ENCODE results near the gene MPZ. TPM values are rescaled to one million over a fixed set of nuclear protein-coding genes. Genes with fewer than 3 reads are reported as not detected.
"Not testable (repeated sequence)": the region's sequence is repeated elsewhere in the genome, so short reads cannot be mapped to it uniquely, and the experiment has no call there.

MPZ gene
- 1 to 10 TPM; 4.4 to 6.6 TPM for total RNA-seq

DNA sequence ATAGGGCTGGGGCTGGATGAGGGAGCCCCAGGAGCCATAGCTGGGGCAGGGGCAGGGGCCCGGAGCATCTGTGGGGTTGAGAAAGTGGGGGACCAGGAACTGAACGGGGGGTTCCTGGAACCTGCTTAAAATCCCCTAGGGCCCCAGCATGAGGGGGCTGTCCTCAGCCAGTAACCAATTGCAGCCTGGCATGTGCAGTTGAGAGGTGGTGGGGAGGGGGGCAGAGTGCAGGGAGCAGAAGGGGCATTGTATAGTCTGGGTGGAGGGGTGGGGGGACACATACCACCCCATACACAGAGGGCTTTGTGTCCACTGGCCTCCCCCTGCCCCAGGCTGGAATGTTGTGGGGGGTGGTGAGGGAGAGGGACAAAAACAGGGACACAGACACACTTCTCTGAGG lies at the start of gene MPZ:
MPZ (minus strand) TSS at position 101 of the 400 bp plus-strand sequence; CDS start at position 38, 63 bp downstream.
- no peaks in the 10 kb centered on the region for H3K27me3 Mint-ChIP-seq
- peaks cover 30 to 33% of the 10 kb centered on the region in 2 donors for H3K4me1 Mint-ChIP-seq (ENCODE audit: low read depth in 2 of 2)
- no peak within 1 kb of the TSS for H3K4me3 Mint-ChIP-seq
- no peaks in the 10 kb centered on the region for H3K9me3 Mint-ChIP-seq
- no peak within 1 kb of the TSS for H3K27ac Mint-ChIP-seq
- ATAC-seq = no peak
- no peaks in the 10 kb centered on the region for H3K36me3 Mint-ChIP-seq
- no peak for DNase-seq (ENCODE audit: low spot score)

DNA sequence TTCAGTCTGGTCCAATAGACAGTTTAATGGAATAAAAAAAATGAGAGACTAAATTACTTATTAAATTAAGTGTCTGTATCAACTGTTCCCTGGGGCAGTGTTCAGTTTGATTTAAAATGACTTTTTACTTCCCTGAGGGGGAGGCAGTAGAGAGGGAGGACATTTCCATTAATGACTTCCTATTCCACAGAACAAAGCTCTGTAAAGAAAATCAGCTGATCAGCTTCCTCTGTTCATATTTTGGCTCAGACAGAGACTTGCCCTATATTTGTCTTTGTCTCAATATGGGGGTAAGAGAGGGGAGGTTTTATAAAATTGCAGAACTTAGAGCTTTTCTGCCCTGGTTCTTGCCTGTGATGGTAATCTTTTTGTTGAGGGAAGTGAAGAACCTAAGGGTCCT lies 49.5 kb upstream of the MPZ start:
- Mint-ChIP-seq H3K4me1 (ENCODE audit: low read depth in 2 of 2) (peaks cover 7 to 9% of the 10 kb centered on the region in 2 donors), H3K4me3 (no peak overlapping the region), H3K36me3 (peaks cover 2% of the 10 kb centered on the region), H3K27ac (peak overlapping the region; percentile 30 to 76), H3K9me3 (no peaks in the 10 kb centered on the region), H3K27me3 (no peaks in the 10 kb centered on the region)
- ATAC-seq = no peak
- DNase-seq (ENCODE audit: low spot score) = no peak

DNA sequence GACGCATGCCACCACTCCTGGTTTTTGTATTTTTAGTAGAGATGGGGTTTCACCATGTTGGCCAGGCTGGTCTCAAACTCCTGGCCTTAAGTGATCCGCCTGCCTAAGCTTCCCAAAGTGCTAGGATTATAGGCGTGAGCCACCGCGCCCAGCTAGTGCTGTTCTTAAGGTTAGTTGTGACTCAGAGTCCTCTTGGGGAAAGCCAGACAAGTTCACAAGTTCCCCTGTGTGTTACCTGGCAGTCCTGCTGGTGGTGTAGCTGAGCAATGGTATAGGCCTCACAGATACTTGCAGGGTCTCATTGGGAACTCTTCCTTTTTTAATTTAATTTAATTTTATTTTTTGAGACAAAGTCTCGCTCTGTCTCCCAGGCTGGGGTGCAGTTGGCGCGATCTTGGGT lies 47.3 kb upstream of the MPZ start:
- H3K27me3 Mint-ChIP-seq = no peaks in the 10 kb centered on the region
- H3K4me3 Mint-ChIP-seq = no peak overlapping the region
- H3K36me3 Mint-ChIP-seq = no peaks in the 10 kb centered on the region
- no peak overlapping the region for H3K27ac Mint-ChIP-seq
- H3K4me1 Mint-ChIP-seq (ENCODE audit: low read depth in 2 of 2) = peaks cover 7 to 9% of the 10 kb centered on the region in 2 donors
- no peaks in the 10 kb centered on the region for H3K9me3 Mint-ChIP-seq
- no peak for ATAC-seq
- DNase-seq (ENCODE audit: low spot score) = no peak

DNA sequence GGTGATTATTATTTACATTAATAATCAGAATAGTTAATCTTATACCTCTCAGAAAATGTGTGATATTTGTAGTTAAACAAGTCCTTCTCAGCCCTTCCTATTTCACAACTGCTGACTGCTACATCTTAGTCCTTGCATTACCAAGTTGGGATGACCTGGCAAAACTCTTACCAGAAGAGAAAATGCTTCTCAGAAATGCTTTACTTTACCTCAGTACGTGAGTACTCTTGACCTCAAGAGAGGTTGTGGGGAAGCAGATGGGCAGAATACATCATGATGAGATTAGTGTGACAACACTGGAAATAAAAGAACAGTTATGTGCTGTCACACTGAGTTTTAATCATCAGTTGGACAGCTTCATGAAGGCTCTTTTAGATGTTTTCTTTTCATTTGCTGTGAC lies 41.7 kb upstream of the MPZ start:
- H3K36me3 Mint-ChIP-seq = no peaks in the 10 kb centered on the region
- peak overlapping the region; percentile 89 to 93 for H3K27ac Mint-ChIP-seq
- ATAC-seq (peak; percentile 93 to 96), DNase-seq (ENCODE audit: low spot score) (no peak)
- H3K9me3 Mint-ChIP-seq = no peaks in the 10 kb centered on the region
- peaks cover 0 to 12% of the 10 kb centered on the region in 2 donors for H3K4me1 Mint-ChIP-seq (ENCODE audit: low read depth in 2 of 2)
- H3K4me3 Mint-ChIP-seq = peak overlapping the region; percentile 23
- no peaks in the 10 kb centered on the region for H3K27me3 Mint-ChIP-seq

DNA sequence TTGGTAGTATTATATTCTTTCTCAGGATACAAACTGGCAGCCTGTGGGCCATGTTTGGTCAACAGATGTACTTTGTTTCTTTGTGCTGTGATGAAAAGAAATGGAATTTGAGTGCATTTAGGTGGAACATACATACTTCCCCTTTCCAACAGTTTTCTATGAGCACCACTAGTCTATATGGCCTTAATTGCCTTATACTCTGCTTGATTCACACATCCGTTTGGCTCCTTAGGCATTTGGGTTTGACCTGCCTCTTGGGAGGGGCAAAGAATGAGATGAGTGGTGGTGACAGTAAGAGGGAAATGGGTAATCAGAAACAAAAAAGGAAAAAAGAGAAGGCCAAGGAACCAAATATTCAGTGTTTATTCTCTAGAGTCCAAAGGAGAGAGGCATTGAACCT lies 40.9 kb upstream of the MPZ start:
- no peaks in the 10 kb centered on the region for H3K27me3 Mint-ChIP-seq
- H3K4me3 Mint-ChIP-seq = peak overlapping the region; percentile 23
- ATAC-seq = no peak
- no peaks in the 10 kb centered on the region for H3K9me3 Mint-ChIP-seq
- no peaks in the 10 kb centered on the region for H3K36me3 Mint-ChIP-seq
- DNase-seq (ENCODE audit: low spot score) = no peak
- peak overlapping the region; percentile 89 to 93 for H3K27ac Mint-ChIP-seq
- peaks cover 0 to 12% of the 10 kb centered on the region in 2 donors for H3K4me1 Mint-ChIP-seq (ENCODE audit: low read depth in 2 of 2)

DNA sequence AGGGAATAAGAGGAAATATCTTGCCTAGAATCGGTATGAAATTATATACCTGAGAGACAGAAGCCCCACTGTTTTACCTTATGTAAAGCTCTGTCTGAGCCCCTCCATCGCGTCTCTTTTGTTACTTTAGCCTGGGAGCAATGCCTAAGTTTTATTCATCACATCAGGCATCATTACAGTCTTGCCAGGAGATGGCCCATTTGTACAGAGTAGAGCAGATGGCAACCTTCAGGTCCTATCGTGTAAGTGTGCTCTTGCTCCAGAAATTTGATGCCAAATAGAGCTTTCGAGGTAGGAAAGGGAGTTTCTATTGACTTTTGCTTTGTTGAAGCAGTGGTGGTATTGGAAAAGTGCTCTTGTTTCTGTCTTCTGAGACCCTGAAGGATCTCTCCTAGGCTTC lies 33.1 kb upstream of the MPZ start:
- H3K4me3 Mint-ChIP-seq = no peak overlapping the region
- no peak for ATAC-seq
- DNase-seq (ENCODE audit: low spot score) = no peak
- H3K27me3 Mint-ChIP-seq = no peaks in the 10 kb centered on the region
- peaks cover 16% of the 10 kb centered on the region for H3K36me3 Mint-ChIP-seq
- H3K27ac Mint-ChIP-seq = no peak overlapping the region
- no peaks in the 10 kb centered on the region for H3K9me3 Mint-ChIP-seq
- peaks cover 0 to 6% of the 10 kb centered on the region in 2 donors for H3K4me1 Mint-ChIP-seq (ENCODE audit: low read depth in 2 of 2)

DNA sequence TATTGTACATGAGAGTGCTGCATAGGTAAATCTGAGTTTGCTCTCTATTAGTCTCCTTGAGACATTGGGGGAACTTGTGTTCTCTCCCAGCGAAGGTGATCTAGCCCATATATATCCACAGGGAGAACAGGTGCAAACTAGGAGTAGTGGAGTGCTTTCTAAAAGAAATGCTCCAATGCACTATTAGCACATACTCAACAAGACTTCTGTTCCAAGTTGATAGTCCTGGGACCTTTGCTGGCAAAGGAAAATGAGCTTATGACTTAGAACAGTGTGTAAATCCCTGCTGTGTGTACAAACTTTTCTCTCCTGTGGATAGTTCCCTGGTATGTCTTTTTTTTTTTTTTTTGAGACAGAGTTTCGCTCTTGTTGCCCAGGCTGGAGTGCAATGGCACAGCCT lies 32.4 kb upstream of the MPZ start:
- ATAC-seq = no peak
- H3K36me3 Mint-ChIP-seq = peaks cover 16% of the 10 kb centered on the region
- H3K27me3 Mint-ChIP-seq = no peaks in the 10 kb centered on the region
- H3K4me3 Mint-ChIP-seq = no peak overlapping the region
- no peak overlapping the region for H3K27ac Mint-ChIP-seq
- no peak for DNase-seq (ENCODE audit: low spot score)
- no peaks in the 10 kb centered on the region for H3K9me3 Mint-ChIP-seq
- H3K4me1 Mint-ChIP-seq (ENCODE audit: low read depth in 2 of 2) = peaks cover 0 to 10% of the 10 kb centered on the region in 2 donors

DNA sequence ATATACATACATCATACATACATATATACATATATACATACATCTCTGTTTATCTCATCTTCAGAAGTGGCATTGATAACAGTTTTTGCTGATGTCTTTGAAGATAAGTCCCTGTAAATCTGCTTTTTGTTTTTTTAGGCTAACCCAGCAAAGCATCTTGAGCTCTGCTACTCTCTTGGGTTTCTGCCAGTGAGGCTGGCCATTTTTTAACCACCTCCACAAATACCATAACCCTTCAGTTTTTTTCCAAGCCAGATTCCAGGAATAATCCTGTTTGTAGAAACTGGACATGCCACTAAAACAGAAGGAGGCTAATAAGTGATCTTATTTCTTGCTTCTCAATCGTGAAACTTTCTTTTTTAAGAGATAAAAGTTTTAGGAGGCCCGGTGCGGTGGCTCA lies 26.0 kb upstream of the MPZ start:
- no peak overlapping the region for H3K4me3 Mint-ChIP-seq
- peaks cover 34% of the 10 kb centered on the region for H3K36me3 Mint-ChIP-seq
- ATAC-seq (no peak), DNase-seq (ENCODE audit: low spot score) (no peak)
- H3K9me3 Mint-ChIP-seq = no peaks in the 10 kb centered on the region
- no peaks in the 10 kb centered on the region for H3K27me3 Mint-ChIP-seq
- peak overlapping the region in 1 of 2 donors; percentile 77 for H3K27ac Mint-ChIP-seq
- peaks cover 0 to 9% of the 10 kb centered on the region in 2 donors for H3K4me1 Mint-ChIP-seq (ENCODE audit: low read depth in 2 of 2)

DNA sequence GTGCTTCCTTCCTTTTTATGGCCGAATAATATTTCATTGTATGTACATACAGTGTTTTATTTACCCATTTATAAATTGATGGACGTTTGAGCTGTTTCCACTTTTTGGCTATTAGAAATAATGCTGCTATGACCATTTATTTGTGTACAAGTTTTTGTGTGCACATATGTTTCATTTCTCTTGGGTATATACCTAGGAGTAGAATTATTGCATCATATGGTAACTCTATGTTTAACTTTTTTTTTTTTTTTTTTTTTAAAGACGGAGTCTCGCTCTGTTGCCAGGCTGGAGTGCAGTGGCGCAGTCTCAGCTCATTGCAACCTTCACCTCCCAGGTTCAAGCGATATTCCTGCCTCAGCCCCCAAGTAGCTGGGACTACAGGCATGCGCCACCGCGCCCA lies 23.4 kb upstream of the MPZ start:
- Mint-ChIP-seq H3K4me3 (no peak overlapping the region), H3K9me3 (no peaks in the 10 kb centered on the region), H3K27ac (no peak overlapping the region), H3K36me3 (peaks cover 37% of the 10 kb centered on the region), H3K27me3 (no peaks in the 10 kb centered on the region), H3K4me1 (ENCODE audit: low read depth in 2 of 2) (peaks cover 0 to 9% of the 10 kb centered on the region in 2 donors)
- ATAC-seq = no peak
- no peak for DNase-seq (ENCODE audit: low spot score)

DNA sequence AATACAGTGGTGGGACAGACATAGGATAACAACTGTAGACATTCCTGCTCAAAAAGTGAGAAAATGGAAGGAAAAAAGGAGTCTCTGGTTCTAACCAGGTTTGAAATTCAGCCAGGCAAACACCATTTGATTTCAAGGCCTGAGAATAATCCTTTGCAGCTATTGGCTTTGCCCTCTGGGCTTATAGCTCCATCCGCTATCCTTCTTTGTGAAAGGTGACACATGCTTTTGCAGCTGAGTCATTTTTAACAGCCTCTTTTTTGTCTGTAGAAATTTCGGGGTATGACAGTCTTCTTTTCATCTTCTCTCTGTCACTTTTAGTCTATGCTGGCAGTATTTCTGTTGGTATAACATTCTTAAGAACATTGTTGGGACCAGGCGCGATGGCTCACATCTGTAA lies 20.6 kb upstream of the MPZ start:
- no peaks in the 10 kb centered on the region for H3K4me1 Mint-ChIP-seq (ENCODE audit: low read depth in 2 of 2)
- H3K9me3 Mint-ChIP-seq = no peaks in the 10 kb centered on the region
- peaks cover 33% of the 10 kb centered on the region for H3K36me3 Mint-ChIP-seq
- no peak for DNase-seq (ENCODE audit: low spot score)
- H3K27ac Mint-ChIP-seq = no peak overlapping the region
- ATAC-seq = no peak
- no peak overlapping the region for H3K4me3 Mint-ChIP-seq
- H3K27me3 Mint-ChIP-seq = no peaks in the 10 kb centered on the region

DNA sequence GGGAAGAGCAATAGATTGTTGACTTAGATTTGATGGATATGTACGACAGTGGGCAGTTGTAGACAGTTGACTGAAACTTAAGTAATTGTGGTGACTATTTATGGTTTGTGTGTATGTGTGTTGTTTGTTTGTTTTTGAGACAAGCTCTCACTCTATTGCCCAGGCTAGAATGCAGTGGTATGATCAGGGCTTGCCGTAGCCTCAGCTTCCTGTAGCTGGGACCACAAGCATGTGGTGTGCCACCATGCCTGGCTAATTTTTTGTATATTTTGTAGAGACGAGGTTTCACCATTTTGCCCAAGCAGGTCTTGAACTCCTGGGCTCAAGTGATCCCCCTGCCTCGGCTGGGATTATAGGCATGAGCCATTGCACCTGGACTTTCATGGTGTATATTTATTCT lies 14.3 kb upstream of the MPZ start:
- Mint-ChIP-seq H3K27me3 (no peaks in the 10 kb centered on the region), H3K9me3 (no peaks in the 10 kb centered on the region), H3K27ac (no peak overlapping the region), H3K36me3 (peaks cover 5% of the 10 kb centered on the region), H3K4me3 (peak overlapping the region; percentile 14), H3K4me1 (ENCODE audit: low read depth in 2 of 2) (peaks cover 4 to 11% of the 10 kb centered on the region in 2 donors)
- DNase-seq (ENCODE audit: low spot score) (no peak), ATAC-seq (peak in 1 of 2 donors; percentile 78)

DNA sequence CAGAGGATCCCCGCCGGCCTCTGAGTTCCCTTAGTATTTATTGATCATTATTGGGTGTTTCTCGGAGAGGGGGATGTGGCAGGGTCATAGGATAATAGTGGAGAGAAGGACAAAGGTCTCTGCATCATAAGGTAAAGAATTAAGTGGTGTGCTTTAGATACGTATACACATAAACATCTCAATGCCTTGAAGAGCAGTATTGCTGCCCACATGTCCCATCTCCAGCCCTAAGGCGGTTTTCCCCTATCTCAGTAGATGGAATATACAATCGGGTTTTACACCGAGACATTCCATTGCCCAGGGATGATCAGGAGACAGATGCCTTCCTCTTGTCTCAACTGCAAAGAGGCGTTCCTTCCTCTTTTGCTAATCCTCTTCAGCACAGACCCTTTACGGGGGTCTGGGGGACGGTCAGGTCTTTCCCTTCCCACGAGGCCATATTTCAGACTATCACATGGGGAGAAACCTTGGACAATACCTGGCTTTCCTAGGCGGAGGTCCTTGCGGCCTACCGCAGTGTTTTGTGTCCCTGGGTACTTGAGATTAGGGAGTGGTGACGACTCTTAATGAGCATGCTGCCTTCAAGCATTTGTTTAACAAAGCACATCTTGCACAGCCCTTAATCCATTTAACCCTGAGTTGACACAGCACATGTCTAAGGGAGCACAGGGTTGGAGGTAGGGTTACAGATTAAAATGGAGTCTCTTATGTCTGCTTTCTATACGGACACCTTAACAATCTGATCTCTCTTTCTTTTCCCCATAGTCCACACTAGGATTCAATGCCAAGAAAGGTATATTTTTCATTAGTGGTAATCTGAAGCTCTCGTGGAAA lies 6.3 kb upstream of the MPZ start:
- peak overlapping the region in 1 of 2 donors; percentile 98 for H3K27ac Mint-ChIP-seq
- H3K27me3 Mint-ChIP-seq; H3K36me3 Mint-ChIP-seq; DNase-seq (ENCODE audit: low spot score); ATAC-seq; H3K9me3 Mint-ChIP-seq: not testable (repeated sequence)
- H3K4me3 Mint-ChIP-seq = peak overlapping the region; percentile 96
- peaks cover 16 to 23% of the 10 kb centered on the region in 2 donors for H3K4me1 Mint-ChIP-seq (ENCODE audit: low read depth in 2 of 2)

DNA sequence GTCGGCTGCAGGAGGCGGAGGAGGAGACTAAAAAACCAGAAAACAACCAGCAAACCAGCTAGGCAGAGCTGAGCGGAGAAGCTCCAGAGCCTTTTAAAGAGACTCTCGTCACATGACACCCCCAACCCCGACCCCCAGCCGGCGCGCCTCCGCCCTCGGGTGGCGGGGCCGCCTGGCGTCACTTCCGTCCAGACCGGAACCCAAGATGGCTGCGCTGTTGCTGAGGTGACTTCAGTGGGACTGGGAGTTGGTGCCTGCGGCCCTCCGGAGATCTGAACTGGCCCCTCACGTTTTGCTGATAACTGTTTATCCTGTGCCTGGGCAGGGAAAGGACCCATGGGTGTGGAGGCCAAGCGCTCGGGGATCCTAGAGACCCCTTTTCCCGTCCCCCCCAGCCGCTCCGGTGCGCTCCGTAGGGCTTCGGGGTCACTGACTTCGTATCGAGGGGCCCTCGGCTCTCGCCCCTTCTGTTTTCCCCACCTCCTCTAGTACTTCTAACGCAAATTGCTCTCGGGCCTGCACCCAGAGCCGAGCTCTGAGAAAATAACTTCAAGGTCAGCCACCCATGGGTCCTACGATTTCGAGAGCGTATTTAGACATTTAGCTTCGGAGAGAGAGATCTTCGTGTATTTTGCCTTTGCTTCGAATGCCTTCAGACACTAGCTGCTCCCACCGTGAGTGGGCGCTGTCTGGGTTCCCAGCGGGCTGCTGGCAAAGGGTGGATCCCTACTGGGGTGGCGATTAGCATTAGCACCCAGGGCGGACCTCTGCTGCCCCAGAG lies 4.6 kb upstream of the MPZ start, which contains the start of gene SDHC:
SDHC (plus strand) TSS at position 181 of the 781 bp plus-strand sequence; CDS start at position 206, 25 bp downstream.
- ATAC-seq (peak; percentile 98 to 100), DNase-seq (ENCODE audit: low spot score) (peak; percentile 93)
- Mint-ChIP-seq H3K4me1 (ENCODE audit: low read depth in 2 of 2) (peaks cover 15 to 23% of the 10 kb centered on the region in 2 donors), H3K9me3 (no peaks in the 10 kb centered on the region), H3K27me3 (no peaks in the 10 kb centered on the region), H3K36me3 (no peaks in the 10 kb centered on the region), H3K4me3 (peak within 1 kb of the TSS; percentile 96), H3K27ac (peak within 1 kb of the TSS; percentile 96 to 98)
